ENCODE results near the gene ARSK. TPM values are rescaled to one million over a fixed set of nuclear protein-coding genes. Genes with fewer than 3 reads are reported as not detected.

The ARSK gene
- total RNA-seq, 1 experiment from 2014 or later, result 3.6 TPM

DNA sequence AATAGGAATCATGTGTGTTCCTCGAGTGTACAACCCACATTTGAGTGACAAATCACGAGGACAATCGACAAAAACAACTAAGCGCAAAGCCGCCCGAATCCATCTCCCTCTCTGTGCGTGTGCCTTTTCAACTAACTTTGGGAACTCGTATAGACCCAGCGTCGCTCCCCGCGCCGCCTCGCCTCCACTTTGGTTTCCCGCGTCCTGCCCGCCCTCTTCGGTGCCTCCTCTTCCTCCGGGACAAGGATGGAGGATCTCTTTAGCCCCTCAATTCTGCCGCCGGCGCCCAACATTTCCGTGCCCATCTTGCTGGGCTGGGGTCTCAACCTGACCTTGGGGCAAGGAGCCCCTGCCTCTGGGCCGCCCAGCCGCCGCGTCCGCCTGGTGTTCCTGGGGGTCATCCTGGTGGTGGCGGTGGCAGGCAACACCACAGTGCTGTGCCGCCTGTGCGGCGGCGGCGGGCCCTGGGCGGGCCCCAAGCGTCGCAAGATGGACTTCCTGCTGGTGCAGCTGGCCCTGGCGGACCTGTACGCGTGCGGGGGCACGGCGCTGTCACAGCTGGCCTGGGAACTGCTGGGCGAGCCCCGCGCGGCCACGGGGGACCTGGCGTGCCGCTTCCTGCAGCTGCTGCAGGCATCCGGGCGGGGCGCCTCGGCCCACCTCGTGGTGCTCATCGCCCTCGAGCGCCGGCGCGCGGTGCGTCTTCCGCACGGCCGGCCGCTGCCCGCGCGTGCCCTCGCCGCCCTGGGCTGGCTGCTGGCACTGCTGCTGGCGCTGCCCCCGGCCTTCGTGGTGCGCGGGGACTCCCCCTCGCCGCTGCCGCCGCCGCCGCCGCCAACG, 65.3 kb downstream of the ARSK start, which contains the start of gene GPR150:
TSS of gene GPR150 (plus strand) at position 58 of the 840 bp plus-strand sequence. CDS start at position 247, 189 bp downstream.
- BruUV-seq (replicated peaks), result no TSS peak
- no peak for DNase-seq (ENCODE audit: unreplicated experiment)

DNA sequence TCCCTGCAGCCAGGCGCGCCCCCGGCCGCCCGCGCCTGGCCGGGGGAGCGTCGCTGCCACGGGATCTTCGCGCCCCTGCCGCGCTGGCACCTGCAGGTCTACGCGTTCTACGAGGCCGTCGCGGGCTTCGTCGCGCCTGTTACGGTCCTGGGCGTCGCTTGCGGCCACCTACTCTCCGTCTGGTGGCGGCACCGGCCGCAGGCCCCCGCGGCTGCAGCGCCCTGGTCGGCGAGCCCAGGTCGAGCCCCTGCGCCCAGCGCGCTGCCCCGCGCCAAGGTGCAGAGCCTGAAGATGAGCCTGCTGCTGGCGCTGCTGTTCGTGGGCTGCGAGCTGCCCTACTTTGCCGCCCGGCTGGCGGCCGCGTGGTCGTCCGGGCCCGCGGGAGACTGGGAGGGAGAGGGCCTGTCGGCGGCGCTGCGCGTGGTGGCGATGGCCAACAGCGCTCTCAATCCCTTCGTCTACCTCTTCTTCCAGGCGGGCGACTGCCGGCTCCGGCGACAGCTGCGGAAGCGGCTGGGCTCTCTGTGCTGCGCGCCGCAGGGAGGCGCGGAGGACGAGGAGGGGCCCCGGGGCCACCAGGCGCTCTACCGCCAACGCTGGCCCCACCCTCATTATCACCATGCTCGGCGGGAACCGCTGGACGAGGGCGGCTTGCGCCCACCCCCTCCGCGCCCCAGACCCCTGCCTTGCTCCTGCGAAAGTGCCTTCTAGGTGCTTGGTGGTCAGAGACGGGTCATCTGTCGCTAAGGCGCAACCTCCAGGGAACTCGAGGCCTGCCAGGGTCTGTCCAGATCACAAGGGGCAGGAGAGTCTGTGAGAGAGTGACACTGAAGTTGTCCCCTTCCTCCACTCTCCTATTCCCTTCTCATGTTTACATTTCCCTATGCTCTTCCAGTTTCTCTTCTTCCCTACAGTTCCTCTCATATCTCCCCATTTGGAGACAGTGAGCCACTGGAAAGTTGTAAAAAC, 66.3 kb downstream of the ARSK start:
- no peak overlapping the region for H3K27ac Mint-ChIP-seq (ENCODE audit: low read depth, unreplicated experiment)
- no peaks in the 10 kb centered on the region for H3K9me3 Mint-ChIP-seq (ENCODE audit: unreplicated experiment)
- H3K4me3 Mint-ChIP-seq (ENCODE audit: unreplicated experiment), result no peak overlapping the region
- no peaks in the 10 kb centered on the region for H3K27me3 Mint-ChIP-seq (ENCODE audit: insufficient read depth, unreplicated experiment)
- no TSS peak for BruUV-seq (replicated peaks)
- POLR2A ChIA-PET, result interaction anchor here (0.8 kb wide), 1 partner anchor 10 kb away, joined by 3 read pairs; no protein-coding TSS in a partner anchor
- intact Hi-C loops (cut with micrococcal nuclease), result no loop called here
- CTCF ChIA-PET, result no interaction called here
- H3K36me3 Mint-ChIP-seq (ENCODE audit: insufficient read depth, unreplicated experiment), result no peaks in the 10 kb centered on the region
- TF ChIP-seq, protein P1, sequence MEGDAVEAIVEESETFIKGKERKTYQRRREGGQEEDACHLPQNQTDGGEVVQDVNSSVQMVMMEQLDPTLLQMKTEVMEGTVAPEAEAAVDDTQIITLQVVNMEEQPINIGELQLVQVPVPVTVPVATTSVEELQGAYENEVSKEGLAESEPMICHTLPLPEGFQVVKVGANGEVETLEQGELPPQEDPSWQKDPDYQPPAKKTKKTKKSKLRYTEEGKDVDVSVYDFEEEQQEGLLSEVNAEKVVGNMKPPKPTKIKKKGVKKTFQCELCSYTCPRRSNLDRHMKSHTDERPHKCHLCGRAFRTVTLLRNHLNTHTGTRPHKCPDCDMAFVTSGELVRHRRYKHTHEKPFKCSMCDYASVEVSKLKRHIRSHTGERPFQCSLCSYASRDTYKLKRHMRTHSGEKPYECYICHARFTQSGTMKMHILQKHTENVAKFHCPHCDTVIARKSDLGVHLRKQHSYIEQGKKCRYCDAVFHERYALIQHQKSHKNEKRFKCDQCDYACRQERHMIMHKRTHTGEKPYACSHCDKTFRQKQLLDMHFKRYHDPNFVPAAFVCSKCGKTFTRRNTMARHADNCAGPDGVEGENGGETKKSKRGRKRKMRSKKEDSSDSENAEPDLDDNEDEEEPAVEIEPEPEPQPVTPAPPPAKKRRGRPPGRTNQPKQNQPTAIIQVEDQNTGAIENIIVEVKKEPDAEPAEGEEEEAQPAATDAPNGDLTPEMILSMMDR (IDR thresholded peaks at IDR 0.05; ENCODE audit: unreplicated experiment), result no peak
- H3K4me1 Mint-ChIP-seq (ENCODE audit: insufficient read depth, unreplicated experiment), result peaks cover 9% of the 10 kb centered on the region
- no peak for DNase-seq (ENCODE audit: unreplicated experiment)

More for the DNA sequence above, 65.3 kb downstream of the ARSK start, which contains the start of gene GPR150:
- ChIA-PET POLR2A (no interaction called here), CTCF (interaction anchor here (0.5 kb wide), 1 partner anchor 33 kb away, joined by 3 read pairs; no protein-coding TSS in a partner anchor)
- H3K27me3 Mint-ChIP-seq (ENCODE audit: insufficient read depth, unreplicated experiment), result no peaks in the 10 kb centered on the region
- no peaks in the 10 kb centered on the region for H3K36me3 Mint-ChIP-seq (ENCODE audit: insufficient read depth, unreplicated experiment)
- intact Hi-C loops (cut with micrococcal nuclease), result no loop called here
- no peak within 1 kb of the TSS for H3K27ac Mint-ChIP-seq (ENCODE audit: low read depth, unreplicated experiment)
- no peak within 1 kb of the TSS for H3K4me3 Mint-ChIP-seq (ENCODE audit: unreplicated experiment)
- TF ChIP-seq, protein P1 (IDR thresholded peaks at IDR 0.05; ENCODE audit: unreplicated experiment), result no peak
- peaks cover 9% of the 10 kb centered on the region for H3K4me1 Mint-ChIP-seq (ENCODE audit: insufficient read depth, unreplicated experiment)
- H3K9me3 Mint-ChIP-seq (ENCODE audit: unreplicated experiment), result no peaks in the 10 kb centered on the region

- Mint-ChIP-seq H3K27me3 (ENCODE audit: insufficient read depth, unreplicated experiment) (no peaks in the 10 kb centered on the region), H3K9me3 (ENCODE audit: unreplicated experiment) (no peaks in the 10 kb centered on the region), H3K27ac (ENCODE audit: low read depth, unreplicated experiment) (no peak overlapping the region), H3K36me3 (ENCODE audit: insufficient read depth, unreplicated experiment) (no peaks in the 10 kb centered on the region), H3K4me3 (ENCODE audit: unreplicated experiment) (no peak overlapping the region), H3K4me1 (ENCODE audit: insufficient read depth, unreplicated experiment) (peaks cover 6% of the 10 kb centered on the region)
- intact Hi-C loops (cut with micrococcal nuclease), result no loop called here
- no TSS peak for BruUV-seq (replicated peaks)
- ChIA-PET POLR2A (interaction anchor here (0.8 to 1.1 kb wide), 2 partner anchors 9 to 25 kb away, joined by 3 to 4 read pairs; no protein-coding TSS in a partner anchor), CTCF (interaction anchor here (0.6 to 1.0 kb wide), 4 partner anchors 9 to 105 kb away, joined by 3 to 4 read pairs (median 4); no protein-coding TSS in a partner anchor)
- TF ChIP-seq, protein P1 (IDR thresholded peaks at IDR 0.05; ENCODE audit: unreplicated experiment), result no peak
- DNase-seq (ENCODE audit: unreplicated experiment), result no peak
Measured at GRCh38 chr5:95621839-95622629, 67.1 kb downstream of the ARSK start.

All from MCF 10A (cell line).